Panc1 (cell line): ENCODE measurements around the gene VWA7. TPM values are rescaled to one million over a fixed set of nuclear protein-coding genes. Genes with fewer than 3 reads are reported as not detected.

Experiments used
- ATAC-seq: fragments of 200-7000 bp; cut with Tn5 transposase; 2 replicates; pipeline ENCODE4 v1.9.1; 2020; ENCODE audit warnings: mild to moderate bottlenecking, moderate library complexity
- BruUV-seq: library from RNA; stranded (reverse); fragments of 400-500 nt; replicated peaks from 2 replicates; lab custom pipeline; 2021; lab: Mats Ljungman, UMichigan
- CTCF ChIA-PET: fragments of 300-600 bp; sonication (Branson Sonifier 250); formaldehyde crosslinking; loops from one replicate; lab custom pipeline; 2022; ENCODE audit warnings: antibody characterized with exemption; lab: Charles Lee
- POLR2A ChIA-PET: fragments of 300-600 bp; sonication (Branson Sonifier 250); formaldehyde crosslinking; loops from one replicate; lab custom pipeline; 2022; ENCODE audit warnings: antibody characterized with exemption; lab: Charles Lee
- DNase-seq: peaks from one replicate; pipeline ENCODE4 v3.0.0-alpha.2; 2010; ENCODE audit warnings: low read depth, low spot score
- H3K27ac ChIP-seq: 2 replicates; pipeline ENCODE4 v1.5.1; 2011; ENCODE audit warnings: mild to moderate bottlenecking, low read length, inconsistent platforms
- H3K27me3 ChIP-seq: fragments of 200-500 bp; sonication (Bioruptor generic); 2 replicates; pipeline ENCODE4 v1.6.0; 2014; ENCODE audit warnings: low read length, inconsistent platforms; ENCODE audit not compliant: control insufficient read depth, insufficient read depth
- H3K36me3 ChIP-seq: fragments of 200-500 bp; sonication (Bioruptor generic); 2 replicates; pipeline ENCODE4 v1.5.1; 2014; ENCODE audit warnings: inconsistent platforms, mild to moderate bottlenecking, low read length, moderate library complexity; ENCODE audit not compliant: control insufficient read depth, insufficient read depth
- H3K4me1 ChIP-seq: 2 replicates; pipeline ENCODE4 v1.5.1; 2011; ENCODE audit warnings: inconsistent platforms, mild to moderate bottlenecking, low read length, moderate library complexity; ENCODE audit not compliant: control insufficient read depth, insufficient read depth
- H3K4me3 ChIP-seq, 2 experiments: 2 replicates each; pipeline ENCODE4 v1.5.1; 2011 to 2012; ENCODE audit warnings: low read depth in 2 of 2, low read length in 2 of 2, mild to moderate bottlenecking in 2 of 2, inconsistent platforms in 1 of 2, moderate library complexity in 1 of 2
- H3K9me3 ChIP-seq: fragments of 200-500 bp; sonication (Bioruptor generic); 2 replicates; pipeline ENCODE4 v1.5.1; 2014; ENCODE audit warnings: low read depth, mild to moderate bottlenecking, inconsistent platforms, low read length, moderate library complexity; ENCODE audit not compliant: control insufficient read depth, insufficient read depth
- CTCF ChIP-seq: fragments of 450-650 bp; IDR thresholded peaks from 2 replicates; pipeline ENCODE4 v1.5.1; 2017; ENCODE audit warnings: mild to moderate bottlenecking
- POLR2AphosphoS5 ChIP-seq: IDR thresholded peaks from 2 replicates; pipeline ENCODE4 v1.6.1; 2012; ENCODE audit warnings: mild to moderate bottlenecking, low read depth, low read length, moderate library complexity
- SIN3A ChIP-seq: IDR thresholded peaks from 2 replicates; pipeline ENCODE4 v1.6.1; 2012; ENCODE audit warnings: low read depth, mild to moderate bottlenecking, low read length, moderate library complexity, borderline replicate concordance; ENCODE audit not compliant: insufficient read depth
- TCF7L2 ChIP-seq: IDR thresholded peaks from 2 replicates; pipeline ENCODE4 v1.6.1; 2011; ENCODE audit warnings: mild to moderate bottlenecking, low read depth, low read length, inconsistent platforms
- in situ Hi-C: cut with HindIII; loops from 2 replicates; pipeline ENCODE4 v1.10.0; 2016; ENCODE audit warnings: low sequenced_read_pairs, low pct_unique_long_range_greater_than_20kb
- intact Hi-C: fragments of 100-400 bp; cut with micrococcal nuclease; formaldehyde crosslinking; loops from one replicate; pipeline ENCODE4 v1.10.0; 2022; ENCODE audit not compliant: unreplicated experiment
- total RNA-seq: library from RNA; stranded (reverse); gene quantifications from one replicate; pipeline ENCODE4 v1.2.1, GENCODE V29; 2021; ENCODE audit not compliant: unreplicated experiment
- TF ChIP-seq, protein P1 (sequence below), 2 experiments: IDR thresholded peaks; 2 replicates each; pipeline ENCODE4 v1.6.1; 2011 to 2012; ENCODE audit warnings: low read depth in 2 of 2, control low read depth in 1 of 2, low read length in 1 of 2, mild to moderate bottlenecking in 1 of 2, moderate library complexity in 1 of 2; ENCODE audit not compliant: insufficient read depth in 1 of 2

Gene VWA7
- total RNA-seq, 1 experiment from 2014 or later, result 4.3 TPM

- no peak for DNase-seq
- POLR2A ChIA-PET, result interaction anchor here (0.6 to 1.7 kb wide), 6 partner anchors 14 to 161 kb away, joined by 3 to 9 read pairs (median 4); no protein-coding TSS in a partner anchor
- CTCF ChIA-PET, result interaction anchor here (0.6 to 1.4 kb wide), 3 partner anchors 8 to 94 kb away, joined by 3 to 4 read pairs (median 3); no protein-coding TSS in a partner anchor
- ATAC-seq, result peak; percentile 35
- H3K9me3 ChIP-seq, result no peaks in the 10 kb centered on the region
- peaks cover 12% of the 10 kb centered on the region for H3K36me3 ChIP-seq
- H3K4me3 ChIP-seq, result peak overlapping the region; percentile 6 to 90; a peak in 3 of 4 replicates
- H3K4me1 ChIP-seq, result peaks cover 44% of the 10 kb centered on the region
- no TSS peak for BruUV-seq
- H3K27ac ChIP-seq, result peak overlapping the region; percentile 100
- no peaks in the 10 kb centered on the region for H3K27me3 ChIP-seq
- in situ Hi-C loops (no loop called here), intact Hi-C loops (loop anchor here (10.0 kb wide), 1 partner anchor 97 kb away; no protein-coding TSS in a partner anchor)
- no peak for TF ChIP-seq CTCF
- peak; percentile 93 for TF ChIP-seq TCF7L2
- TF ChIP-seq SIN3A, result no peak
- TF ChIP-seq POLR2AphosphoS5, result 0 out of 2 replicates have a peak, but pooled peaks have one; percentile 59
These were observed 38.8 kb downstream of the VWA7 start for GRCh38 chr6:31737991-31738979.

- DNase-seq (no peak), ATAC-seq (no peak)
- intact Hi-C loops, result loop anchor here (10.0 kb wide), 1 partner anchor 97 kb away; no protein-coding TSS in a partner anchor
- peaks cover 48% of the 10 kb centered on the region for H3K4me1 ChIP-seq
- CTCF ChIA-PET, result no interaction called here
- peak overlapping the region; percentile 6 to 90; a peak in 3 of 4 replicates for H3K4me3 ChIP-seq
- H3K27me3 ChIP-seq, result no peaks in the 10 kb centered on the region
- in situ Hi-C loops, result no loop called here
- TF ChIP-seq, protein P1, sequence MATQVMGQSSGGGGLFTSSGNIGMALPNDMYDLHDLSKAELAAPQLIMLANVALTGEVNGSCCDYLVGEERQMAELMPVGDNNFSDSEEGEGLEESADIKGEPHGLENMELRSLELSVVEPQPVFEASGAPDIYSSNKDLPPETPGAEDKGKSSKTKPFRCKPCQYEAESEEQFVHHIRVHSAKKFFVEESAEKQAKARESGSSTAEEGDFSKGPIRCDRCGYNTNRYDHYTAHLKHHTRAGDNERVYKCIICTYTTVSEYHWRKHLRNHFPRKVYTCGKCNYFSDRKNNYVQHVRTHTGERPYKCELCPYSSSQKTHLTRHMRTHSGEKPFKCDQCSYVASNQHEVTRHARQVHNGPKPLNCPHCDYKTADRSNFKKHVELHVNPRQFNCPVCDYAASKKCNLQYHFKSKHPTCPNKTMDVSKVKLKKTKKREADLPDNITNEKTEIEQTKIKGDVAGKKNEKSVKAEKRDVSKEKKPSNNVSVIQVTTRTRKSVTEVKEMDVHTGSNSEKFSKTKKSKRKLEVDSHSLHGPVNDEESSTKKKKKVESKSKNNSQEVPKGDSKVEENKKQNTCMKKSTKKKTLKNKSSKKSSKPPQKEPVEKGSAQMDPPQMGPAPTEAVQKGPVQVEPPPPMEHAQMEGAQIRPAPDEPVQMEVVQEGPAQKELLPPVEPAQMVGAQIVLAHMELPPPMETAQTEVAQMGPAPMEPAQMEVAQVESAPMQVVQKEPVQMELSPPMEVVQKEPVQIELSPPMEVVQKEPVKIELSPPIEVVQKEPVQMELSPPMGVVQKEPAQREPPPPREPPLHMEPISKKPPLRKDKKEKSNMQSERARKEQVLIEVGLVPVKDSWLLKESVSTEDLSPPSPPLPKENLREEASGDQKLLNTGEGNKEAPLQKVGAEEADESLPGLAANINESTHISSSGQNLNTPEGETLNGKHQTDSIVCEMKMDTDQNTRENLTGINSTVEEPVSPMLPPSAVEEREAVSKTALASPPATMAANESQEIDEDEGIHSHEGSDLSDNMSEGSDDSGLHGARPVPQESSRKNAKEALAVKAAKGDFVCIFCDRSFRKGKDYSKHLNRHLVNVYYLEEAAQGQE (IDR thresholded peaks at IDR 0.05; ENCODE audit: insufficient read depth in 1 of 2, low read depth in 2 of 2, low read length in 1 of 2), result no peak
- TF ChIP-seq TCF7L2, result no peak
- no peak for TF ChIP-seq CTCF
- TF ChIP-seq SIN3A, result no peak
- no peak; the same call in 1 of the 2 replicates for TF ChIP-seq POLR2AphosphoS5
- H3K36me3 ChIP-seq, result peaks cover 16% of the 10 kb centered on the region
- H3K9me3 ChIP-seq, result no peaks in the 10 kb centered on the region
- H3K27ac ChIP-seq, result peak overlapping the region; percentile 100
- POLR2A ChIA-PET, result interaction anchor here (0.7 to 1.7 kb wide), 4 partner anchors 15 to 160 kb away, joined by 3 to 6 read pairs (median 4); no protein-coding TSS in a partner anchor
- no TSS peak for BruUV-seq
These were observed 39.7 kb downstream of the VWA7 start for GRCh38 chr6:31737315-31737990.
